Ishikawa (cell line): ENCODE data around the gene CRYGN.

ENCODE experiments used
- CREB1 ChIP-seq: IDR thresholded peaks from 2 replicates; pipeline ENCODE4 v1.6.1; 2012; ENCODE audit warnings: low read depth
- EGR1 ChIP-seq: IDR thresholded peaks from 2 replicates; pipeline ENCODE4 v1.6.1; 2012
- EP300 ChIP-seq: IDR thresholded peaks from 2 replicates; pipeline ENCODE4 v1.6.1; 2012; ENCODE audit warnings: borderline replicate concordance
- FOXM1 ChIP-seq: IDR thresholded peaks from 2 replicates; pipeline ENCODE4 v1.6.1; 2012; ENCODE audit warnings: low read depth, borderline replicate concordance
- REST ChIP-seq: IDR thresholded peaks from 2 replicates; pipeline ENCODE4 v1.6.1; 2012; ENCODE audit warnings: low read depth, mild to moderate bottlenecking
- TAF1 ChIP-seq: IDR thresholded peaks from 2 replicates; pipeline ENCODE4 v1.6.1; 2012; ENCODE audit warnings: low read depth, mild to moderate bottlenecking
- YY1 ChIP-seq: IDR thresholded peaks from 2 replicates; pipeline ENCODE4 v1.6.1; 2012; ENCODE audit warnings: low read depth

- TF ChIP-seq EGR1 = no peak
- TF ChIP-seq REST = no peak
- no peak for TF ChIP-seq EP300
- no peak for TF ChIP-seq YY1
- no peak for TF ChIP-seq CREB1
- no peak for TF ChIP-seq FOXM1
- TF ChIP-seq TAF1 = no peak
These were observed 56.1 kb downstream of the CRYGN start for GRCh38 chr7:151383638-151384351.
